Fibroblast of skin of left quadriceps (primary cell): ENCODE measurements around the gene S100A11.
A peak's percentile ranks its signal among the peaks of the same experiment; 100 is the strongest.

Experiments used
- DNase-seq, 2 experiments: peaks; one replicate each; pipeline ENCODE4 v3.0.0-alpha.2; 2013; ENCODE audit warnings: low read depth in 2 of 2

S100A11 gene

DNA sequence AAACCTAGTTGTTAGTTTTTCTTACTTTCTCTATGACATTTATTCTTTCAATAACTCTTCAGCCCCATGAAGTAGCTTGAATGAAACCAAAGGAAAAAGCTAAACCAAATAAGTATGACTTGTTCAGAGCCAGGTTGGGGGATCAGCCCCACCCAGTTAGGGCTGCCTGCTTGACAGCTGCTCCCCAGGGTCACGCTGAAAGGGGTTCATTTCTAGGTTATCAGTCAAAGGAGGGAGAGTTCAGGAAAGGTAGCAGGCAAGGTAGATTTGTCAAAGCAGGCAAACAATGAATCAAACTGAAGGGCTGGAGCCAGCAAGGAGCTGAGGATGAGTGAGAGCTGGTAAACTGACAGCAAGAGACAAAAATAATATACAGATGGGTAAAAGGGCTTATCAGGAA is 3.1 kb upstream of the S100A11 start:
- no peak for DNase-seq

DNA sequence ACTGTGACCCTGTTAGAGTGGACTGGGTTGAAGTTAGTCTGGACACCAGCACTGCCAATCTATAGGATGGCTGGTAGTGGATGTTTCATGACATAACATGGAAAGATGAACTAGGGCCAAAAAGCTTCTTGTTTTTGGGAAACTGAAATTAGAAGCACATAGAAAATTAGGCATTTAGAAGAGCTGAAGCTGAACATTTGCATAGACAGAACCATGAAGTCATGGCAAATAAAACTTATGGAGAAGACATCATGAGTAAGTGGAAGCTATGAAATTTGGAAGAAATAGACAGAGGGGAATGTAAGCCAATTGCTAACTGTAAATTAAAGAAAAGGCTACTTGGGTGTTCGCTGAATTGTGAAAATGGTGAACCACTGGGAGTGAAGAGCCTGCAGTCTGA is 2.7 kb upstream of the S100A11 start:
- DNase-seq = no peak

DNA sequence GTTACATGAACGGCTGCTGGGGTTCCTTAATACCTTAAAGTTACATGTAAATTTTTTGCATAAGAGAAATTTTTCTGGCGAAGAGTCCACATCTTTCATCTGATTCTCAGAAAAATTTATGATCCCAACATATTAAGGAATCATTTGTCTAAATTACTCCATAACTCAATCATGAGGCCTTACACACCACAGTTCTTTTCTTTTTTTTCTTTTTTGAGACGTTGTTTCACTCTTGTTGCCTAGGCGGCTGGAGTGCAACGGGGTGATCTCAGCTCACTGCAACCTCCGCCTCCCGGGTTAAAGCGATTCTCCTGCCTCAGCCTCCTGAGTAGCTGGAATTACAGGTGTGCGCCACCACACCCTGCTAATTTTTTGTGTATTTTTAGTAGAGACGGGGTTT is 2.1 kb upstream of the S100A11 start:
- no peak for DNase-seq

GRCh38 chr1:152035539-152036266 is 1.1 kb downstream of the S100A11 start:
- DNase-seq = no peak

DNA sequence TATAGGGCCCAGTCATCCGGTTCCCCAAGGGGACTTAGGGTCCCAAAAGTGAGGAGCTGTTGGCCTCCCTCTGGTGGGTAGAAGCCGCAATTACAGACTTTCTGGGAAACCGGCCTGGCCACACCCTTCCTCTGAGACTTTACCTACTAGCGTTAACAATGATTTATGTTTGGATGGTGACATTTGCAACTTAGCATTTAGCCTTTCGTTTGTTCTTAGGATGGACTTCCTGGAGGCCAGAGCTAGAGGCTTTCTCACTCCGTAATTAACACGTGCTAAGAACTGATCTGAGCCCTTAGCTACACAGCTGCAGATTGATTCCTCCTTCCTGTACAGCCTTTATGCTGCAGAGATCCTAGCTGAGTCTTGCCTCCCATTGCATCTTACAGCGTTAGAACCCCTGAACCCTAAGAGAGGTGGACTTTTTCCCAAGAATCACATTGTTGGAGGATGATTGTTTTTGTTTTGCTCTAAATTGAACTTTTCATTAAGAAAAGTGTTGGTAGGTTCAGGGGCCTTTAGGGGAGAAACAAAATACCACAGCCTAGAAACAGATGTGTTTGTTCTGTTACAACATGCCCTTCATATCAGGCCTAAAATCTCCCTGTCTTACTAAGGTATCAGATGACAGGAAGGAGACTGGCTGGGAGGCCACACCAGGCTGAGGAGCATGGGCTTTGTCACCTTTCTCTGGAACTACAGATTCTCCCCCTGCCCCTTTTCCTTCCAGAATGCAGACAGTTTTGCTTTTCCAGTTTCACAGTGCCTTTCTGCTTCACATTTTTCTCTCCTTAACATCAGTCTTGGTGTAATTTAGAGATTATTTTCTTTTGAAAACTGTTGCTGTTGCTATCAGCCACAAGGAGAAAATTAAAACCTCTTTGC is 1.9 kb downstream of the S100A11 start:
- DNase-seq = peak; percentile 50 to 56

DNA sequence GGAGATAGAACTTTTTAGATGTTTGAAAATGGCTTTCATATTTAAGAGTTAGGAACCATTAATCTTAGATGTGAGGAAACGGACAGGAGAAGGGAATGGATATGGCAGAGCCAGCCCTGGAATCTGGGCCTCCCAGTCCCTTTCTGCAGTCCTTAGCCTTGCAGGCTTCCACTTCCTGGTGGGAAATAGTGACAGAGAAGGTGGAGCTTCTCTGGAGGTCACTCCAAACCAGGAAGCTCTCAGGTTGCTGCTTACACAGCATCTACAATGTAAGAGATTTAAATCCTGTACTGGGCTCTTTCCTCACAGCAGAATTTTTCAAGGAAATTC is 2.5 kb downstream of the S100A11 start:
- DNase-seq = no peak

- no peak for DNase-seq
These were observed 6.9 kb downstream of the S100A11 start for GRCh38 chr1:152029929-152030211.

- DNase-seq = peak; percentile 41 to 46
These were observed 7.5 kb downstream of the S100A11 start for GRCh38 chr1:152029144-152029928.

DNA sequence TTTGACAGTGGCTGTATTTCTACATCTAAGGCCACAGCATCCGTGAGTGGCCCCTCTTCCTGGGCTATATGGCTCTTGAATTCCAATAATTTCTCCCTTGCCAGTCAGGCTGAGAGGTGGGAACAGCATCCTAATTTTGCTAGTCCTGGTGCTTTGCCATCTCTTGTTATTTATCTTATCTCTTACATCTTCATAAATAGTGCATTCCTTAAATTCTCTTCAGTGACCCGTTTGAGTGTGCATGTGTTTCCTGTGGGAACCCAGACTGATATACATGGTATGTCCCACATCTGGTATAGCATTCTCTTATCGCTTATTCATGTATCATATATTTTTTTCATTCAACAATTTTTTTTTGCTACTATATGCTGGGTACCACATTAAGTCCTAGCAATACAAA is 9.9 kb downstream of the S100A11 start:
- peak; percentile 57 to 59 for DNase-seq

GRCh38 chr1:152024223-152024622 is 12.6 kb downstream of the S100A11 start:
- DNase-seq = no peak

DNA sequence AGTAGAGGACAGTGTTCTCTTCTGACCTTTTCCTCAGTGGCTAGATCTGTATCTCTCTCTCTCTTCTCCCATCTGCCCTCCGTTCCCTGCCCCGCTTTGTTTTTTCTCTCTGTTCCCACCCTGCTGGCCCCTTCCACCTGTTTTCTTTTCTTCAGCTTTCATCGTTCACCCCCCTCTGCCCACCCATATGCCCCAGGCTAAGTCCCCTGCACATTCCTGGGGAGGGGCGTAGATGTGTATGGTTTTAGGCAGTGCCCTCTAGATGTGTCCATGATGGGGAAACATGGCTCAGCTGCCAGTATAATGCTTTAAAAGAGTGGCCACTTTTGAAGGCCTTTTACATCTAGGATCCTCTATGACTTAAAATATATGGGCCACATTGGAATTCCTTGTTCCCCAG is 13.6 kb downstream of the S100A11 start:
- no peak for DNase-seq

- DNase-seq = no peak
These were observed 14.3 kb downstream of the S100A11 start for GRCh38 chr1:152022474-152022873.

DNA sequence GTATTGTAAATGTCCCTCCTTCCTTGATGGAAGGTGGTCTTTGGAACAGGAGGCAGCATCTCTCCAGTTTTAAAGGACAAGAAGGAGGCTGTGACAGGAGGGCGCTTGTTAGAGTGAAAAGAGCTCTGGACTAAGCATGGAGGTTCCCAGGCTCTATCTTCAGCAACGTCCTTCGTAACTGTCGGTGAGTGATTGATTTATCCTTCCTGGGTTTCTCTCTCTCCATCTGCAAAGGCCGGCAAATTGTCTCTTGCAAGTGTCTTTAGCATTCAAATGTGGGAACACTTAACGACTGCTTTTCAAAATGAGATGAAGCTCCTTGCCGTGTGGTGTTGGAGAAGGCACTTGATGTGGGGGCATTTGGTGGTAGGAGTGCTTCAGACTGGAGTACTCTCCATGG is 15.2 kb downstream of the S100A11 start:
- no peak for DNase-seq

DNA sequence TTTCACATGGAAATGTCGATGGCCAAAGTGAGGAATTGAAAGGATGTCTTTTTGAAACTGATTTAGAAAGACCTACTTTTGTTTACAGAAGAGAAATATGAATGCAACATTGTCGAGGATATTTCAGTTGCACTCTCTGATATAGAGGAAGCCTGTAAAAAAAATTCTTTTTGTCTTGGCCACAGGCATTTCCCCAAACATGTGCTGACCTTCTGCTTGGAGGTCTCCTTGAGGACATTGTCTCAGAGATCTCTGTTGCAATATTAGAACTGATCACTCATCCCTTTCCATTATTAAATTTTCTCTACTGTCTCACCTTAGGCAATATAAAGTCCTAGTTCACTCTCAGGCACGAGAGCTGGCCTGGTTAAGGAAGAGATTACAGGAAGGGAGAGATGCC is 16.0 kb downstream of the S100A11 start:
- DNase-seq = no peak

DNA sequence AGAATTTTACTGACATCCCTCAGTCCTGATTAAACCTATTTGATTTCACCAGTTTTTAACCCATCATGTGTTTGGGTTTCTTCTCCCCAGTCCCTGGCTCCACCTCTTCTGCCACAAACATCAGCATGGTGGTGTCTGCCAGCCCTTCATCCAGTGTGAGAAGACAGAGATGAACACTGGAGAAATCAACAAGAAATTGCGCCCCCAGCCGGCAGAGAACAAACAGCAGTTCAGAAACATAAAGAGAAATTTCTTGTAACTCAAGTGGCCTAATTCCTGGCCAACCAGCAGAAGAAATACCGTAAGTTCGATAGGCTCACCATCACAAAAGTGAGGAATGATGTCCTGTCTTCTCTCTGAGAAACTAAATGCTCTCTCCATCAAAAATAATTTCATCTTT is 18.3 kb downstream of the S100A11 start:
- DNase-seq = no peak

GRCh38 chr1:152015766-152016165 is 21.0 kb downstream of the S100A11 start:
- DNase-seq = no peak

- no peak for DNase-seq
These were observed 21.9 kb downstream of the S100A11 start for GRCh38 chr1:152014943-152015342.

DNA sequence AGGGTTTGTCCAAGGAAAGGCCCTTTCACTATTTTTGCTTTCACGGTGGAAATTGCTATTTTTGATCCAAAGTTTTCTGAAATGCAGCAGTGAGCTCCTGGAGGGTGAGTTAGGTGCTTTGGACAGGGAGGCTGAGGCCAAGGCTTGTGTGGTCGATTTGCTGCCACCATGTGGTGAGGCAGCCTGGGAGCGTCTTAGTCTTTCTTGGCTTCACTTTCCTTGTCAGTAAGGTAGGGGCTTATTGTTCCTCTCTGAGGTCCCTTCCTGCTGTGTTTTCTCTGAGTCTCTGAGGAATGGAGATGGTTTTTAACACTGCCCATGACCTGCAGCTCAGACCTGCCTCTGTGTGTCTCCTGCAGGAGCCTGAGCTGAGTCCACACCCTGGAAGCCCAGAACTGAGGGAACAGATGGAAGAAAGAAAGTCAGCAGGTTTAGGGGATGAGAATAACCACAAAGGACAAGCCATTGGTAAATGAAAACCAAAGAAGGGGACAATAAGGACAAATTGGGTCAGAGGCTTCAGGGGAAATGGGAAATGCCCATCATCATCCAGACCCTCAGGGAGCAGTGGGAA is 23.1 kb downstream of the S100A11 start:
- DNase-seq = no peak

- DNase-seq = no peak
These were observed 27.1 kb downstream of the S100A11 start for GRCh38 chr1:152009691-152010090.

DNA sequence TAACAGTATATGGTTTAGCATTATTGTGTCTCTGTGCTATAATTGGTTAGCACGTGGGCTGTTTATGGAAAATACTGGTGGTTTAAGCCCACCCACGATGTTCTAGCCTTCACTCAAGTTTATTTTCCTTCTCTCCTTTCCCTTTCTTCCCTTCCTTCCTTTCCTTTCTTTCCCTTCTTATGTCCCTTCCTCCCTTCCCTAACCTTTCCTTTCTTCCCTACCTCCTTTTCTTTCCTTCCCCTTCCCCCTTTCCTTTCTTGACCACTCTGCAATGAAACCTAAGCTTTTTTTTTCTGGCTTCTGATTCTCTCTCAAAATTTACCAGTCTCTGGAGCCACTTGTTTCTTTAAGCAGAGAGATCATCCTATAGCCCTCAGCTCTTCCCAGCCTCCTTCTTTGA is 29.8 kb downstream of the S100A11 start:
- no peak for DNase-seq

DNA sequence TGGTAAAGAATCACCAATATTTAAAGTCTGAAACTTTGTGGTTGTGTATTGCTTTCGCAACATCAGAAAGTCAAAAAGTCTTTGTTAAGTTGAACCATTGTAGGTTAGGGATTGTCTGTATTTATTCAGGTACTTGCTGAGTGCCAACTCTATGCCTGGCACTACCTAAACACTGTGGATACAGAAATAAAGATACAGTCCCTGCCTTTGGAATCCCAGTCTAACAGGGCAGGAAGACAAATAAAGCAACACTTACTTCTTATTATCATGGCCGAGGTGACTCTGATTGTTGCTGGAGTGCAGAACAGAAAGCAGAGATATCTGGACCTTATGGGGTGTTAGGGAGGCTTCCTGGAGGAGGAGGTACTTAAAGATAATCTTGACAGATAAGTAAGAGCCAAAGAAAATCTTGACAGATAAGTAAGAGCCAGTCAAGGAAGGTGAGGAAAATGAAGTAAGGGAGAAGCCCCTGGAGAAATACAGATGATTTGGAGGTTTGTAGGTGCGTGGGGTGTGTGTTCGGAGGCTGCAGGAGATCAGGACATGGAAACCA is 31.4 kb downstream of the S100A11 start:
- DNase-seq = no peak

DNA sequence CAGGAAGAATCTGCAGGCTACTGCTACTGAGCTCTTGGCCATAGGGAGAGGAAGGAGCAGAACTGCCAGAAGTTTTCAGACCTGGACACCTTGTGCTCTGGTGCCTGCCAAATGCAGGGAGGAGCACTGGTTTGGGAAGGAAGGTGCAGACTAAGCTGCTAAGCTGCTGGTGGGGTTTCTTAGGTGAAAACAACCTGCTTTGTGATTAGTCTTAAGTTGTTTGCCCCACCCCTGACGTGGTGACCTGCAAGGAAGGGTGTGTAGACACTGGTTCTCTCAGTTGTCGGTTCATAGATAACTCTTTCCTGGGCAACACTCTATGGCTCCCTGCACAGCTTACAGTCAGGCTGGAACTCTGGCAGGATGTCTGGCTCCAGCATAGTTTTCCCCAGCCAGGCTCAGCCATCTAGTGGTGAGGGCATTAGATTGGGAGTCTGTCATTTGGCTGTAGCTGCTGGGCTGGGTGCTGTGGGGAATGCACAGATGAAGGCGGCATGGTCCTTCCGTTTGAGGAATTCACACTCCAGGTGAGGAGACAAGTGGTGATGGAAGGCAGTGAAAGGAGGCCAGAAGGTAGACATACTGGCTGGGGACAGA is 32.9 kb downstream of the S100A11 start:
- no peak for DNase-seq
